ENCODE results near the gene COX6B2.
"Not testable (repeated sequence)": the region's sequence is repeated elsewhere in the genome, so short reads cannot be mapped to it uniquely, and the experiment has no call there.

The COX6B2 gene

DNA sequence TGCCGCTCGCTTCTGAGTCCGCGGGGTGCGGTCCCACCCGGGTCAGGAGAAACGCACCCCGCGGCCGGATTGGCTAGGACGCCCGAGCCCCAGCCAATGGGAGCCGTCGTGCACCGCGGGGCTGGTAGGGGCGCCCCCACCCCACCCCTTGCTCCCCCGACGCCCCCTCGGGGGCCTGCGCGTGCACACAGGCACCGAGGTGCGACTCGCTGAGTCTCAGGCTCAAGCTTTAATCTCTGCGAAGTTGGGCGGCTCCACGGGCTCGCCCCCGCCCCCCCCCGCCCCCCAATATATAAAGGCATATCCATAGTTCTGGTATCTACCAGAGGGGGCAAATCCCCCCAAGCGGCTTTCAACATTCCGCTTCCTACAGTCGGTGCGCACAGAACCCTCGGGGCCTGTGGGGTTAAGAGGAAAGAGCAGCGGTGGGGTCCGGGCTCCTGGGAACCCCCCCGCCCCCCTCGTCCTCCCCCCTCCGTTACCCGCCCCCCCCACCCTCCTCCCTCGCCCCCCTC lies at the start of gene COX6B2:
COX6B2 (minus strand) TSS at position 22 of the 515 bp plus-strand sequence. CDS start 198 bp downstream, outside the sequence.
- DNase-seq = no peak

- no peak for DNase-seq
These were observed 48.0 kb upstream of the COX6B2 start for GRCh38 chr19:55402509-55402908.

GRCh38 chr19:55401390-55401789 lies 46.9 kb upstream of the COX6B2 start:
- DNase-seq = not testable (repeated sequence)

- DNase-seq = no peak
These were observed 46.0 kb upstream of the COX6B2 start for GRCh38 chr19:55400281-55401087.

DNA sequence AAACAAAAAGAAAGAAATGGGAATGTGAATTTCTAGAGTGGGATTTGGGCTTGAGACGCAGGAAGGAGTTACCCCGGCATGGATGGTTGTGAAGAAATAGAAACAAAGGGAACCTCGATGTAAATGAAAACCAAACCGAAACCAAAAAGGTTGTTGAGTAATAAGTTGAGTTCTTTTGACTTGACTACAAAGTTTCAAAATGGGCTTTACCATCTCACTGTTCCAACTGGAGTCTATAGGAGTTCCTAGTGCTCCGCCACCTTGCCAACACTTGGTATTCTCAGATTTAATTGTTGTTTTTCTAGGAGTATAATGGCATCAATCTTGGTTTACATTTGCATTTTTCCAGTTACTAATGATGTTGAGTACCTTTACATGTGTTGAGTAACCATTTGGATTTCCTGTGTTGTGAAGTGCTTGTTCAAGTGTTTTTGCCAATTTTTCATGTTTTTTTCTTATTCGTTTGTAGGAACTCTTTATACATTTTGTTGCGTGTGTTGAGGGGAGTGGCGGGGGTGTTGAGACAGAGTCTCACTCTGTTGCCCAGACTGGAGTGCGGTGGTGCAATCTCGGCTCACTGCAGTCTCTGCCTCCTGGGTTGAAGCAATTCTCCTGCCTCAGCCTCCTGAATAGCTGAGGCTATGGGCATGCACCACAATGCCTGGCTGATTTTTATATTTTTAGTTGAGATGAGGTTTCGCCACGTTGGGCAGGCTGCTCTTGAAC lies 43.8 kb upstream of the COX6B2 start:
- DNase-seq = no peak

DNA sequence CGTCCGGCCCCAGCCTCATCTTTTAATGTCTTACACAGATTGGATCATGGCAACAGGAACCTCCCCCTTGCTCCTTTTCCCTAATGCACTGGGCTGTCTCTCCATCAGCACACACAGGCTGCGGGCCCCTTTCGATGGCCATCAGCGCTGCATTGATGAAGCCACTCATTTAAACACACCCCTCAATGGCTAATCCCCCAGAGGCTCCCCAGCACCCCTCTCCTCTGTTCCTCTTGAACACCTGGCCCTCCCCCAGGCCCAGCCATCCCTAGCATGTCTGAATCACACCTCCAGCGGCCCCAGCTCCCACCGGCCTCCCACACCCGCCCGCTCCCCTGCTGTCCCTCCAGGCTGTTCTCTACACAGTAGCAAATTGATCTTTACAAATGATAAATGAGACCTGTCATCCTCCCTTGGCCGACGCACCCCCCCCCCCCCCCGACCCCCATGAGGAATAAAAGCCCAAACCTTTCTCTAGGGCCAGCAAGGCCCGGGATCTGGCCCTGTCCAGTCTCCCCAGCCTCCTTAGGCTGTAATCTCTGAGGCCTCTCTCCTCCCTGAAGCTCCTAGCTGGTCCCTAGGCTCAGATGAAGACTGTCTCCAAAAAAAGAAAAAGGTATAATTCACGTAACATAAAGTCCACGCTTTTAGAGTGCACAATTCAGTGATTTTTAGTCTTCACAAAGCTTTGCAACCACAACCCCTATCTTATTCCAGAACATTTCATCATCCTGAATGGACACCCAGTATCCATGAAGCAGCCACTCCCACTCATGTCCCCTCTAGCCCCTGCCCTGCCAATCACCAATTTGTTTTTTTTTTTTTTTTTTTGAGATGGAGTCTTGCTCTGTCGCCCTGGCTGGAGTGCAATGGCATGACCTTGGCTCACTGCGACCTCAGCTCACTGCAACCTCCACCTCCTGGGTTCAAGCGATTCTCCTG lies 38.6 kb upstream of the COX6B2 start:
- no peak for DNase-seq

- no peak for DNase-seq
These were observed 37.4 kb upstream of the COX6B2 start for GRCh38 chr19:55391702-55392615.

GRCh38 chr19:55391191-55391670 lies 36.7 kb upstream of the COX6B2 start:
- DNase-seq = no peak

- DNase-seq = peak; percentile 19
These were observed 36.0 kb upstream of the COX6B2 start for GRCh38 chr19:55390461-55390880.

DNA sequence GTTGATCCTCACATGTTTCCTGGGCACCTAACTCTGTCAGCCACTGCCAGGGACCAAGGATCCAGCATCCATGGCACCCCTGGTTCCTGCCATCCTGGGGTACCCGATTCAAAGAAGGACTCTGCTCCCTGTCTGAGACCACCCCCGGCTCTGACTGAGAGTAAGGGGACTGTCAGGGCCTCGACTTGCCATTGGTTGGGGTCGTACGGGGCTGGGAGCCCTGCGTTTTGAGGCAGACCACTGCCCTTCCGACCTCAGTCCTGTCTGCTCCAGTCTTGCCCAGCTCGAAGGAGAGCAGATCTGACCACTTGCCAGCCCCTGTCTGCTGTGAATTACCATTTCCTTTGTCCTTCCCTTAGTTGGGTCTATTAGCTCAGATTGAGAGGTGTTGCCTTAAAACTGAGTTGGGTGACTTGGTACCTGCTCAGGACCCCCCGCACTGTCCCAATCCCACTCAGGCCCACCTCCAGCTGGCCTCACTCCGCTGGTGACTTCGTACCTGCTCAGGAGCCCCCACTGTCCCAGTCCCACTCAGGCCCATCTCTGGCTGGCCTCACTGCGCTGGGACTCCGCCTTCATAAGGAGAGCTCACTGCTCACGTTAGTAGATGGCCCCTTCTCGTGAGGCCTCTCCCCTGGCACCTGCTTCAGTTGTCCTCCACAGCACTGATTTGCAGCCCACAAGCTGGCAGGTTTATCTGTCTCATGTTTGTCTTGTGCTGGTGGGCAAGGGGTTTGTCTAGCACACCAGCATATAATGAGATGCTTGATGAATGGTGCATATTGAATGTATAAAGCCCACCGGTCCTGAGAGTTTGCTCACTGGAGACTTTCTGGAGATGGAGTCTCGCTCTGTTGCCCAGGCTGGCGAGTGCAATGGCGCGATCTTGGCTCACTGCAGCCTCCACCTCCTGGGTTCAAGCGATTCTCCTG lies 35.1 kb upstream of the COX6B2 start:
- DNase-seq = no peak

DNA sequence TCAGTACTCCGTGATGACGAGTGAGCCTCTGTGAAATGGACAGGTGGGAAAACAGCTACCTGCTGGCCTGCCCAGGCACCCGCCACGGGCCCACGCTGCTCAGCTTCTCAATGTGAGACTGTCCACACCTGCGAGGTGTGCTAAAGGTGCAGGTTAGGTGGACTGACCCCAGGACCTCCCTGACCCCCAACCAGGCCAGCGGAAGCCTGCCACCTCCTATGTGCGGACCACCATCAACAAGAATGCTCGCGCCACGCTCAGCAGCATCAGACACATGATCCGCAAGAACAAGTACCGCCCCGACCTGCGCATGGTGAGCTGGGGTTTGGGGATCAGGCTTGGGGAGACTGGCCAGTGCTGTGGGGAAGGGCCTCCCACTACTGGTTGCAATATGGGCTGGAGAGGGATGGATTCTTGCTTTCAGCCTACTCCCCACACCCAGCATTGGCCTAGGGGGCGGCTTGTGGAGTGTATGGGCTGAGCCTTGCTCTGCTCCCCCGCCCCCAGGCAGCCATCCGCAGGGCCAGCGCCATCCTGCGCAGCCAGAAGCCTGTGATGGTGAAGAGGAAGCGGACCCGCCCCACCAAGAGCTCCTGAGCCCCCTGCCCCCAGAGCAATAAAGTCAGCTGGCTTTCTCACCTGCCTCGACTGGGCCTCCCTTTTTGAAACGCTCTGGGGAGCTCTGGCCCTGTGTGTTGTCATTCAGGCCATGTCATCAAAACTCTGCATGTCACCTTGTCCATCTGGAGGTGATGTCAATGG lies 33.4 kb upstream of the COX6B2 start:
- DNase-seq = no peak

GRCh38 chr19:55386493-55386971 lies 32.0 kb upstream of the COX6B2 start:
- peak; percentile 31 for DNase-seq

DNA sequence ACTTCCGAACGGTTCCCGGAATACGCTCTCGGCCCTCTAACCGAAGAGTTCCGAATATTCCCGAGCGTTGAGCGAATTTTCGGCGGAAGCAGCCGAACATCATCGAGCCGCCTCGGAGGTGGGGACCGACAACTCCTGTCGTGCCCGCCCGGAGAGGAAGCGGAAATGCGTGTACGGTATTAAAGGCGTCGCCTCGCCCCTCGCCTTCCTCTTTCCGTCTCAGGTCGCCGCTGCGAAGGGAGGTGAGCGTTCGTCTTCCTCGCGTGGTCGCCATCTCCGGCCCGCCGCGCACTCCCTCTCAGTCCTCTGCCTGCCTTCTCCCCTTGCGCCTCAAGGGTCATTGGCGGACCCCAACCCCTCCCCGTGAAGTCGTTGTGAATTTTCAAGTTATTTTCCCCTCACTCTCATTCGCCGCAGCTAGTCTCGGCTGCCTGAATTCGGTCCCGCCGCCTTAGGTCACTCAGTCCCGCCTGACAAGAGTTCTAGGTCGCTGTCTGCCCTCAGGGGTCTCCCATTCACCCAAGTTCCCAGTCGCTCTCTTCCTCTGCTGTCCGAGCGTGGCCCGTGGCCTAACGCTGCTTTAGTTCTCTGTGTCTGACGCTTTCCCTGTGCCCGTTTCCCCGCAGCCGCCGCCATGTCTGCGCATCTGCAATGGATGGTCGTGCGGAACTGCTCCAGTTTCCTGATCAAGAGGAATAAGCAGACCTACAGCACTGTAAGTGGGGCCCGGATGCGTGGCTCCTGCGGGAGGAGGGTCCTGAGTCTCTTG lies 31.4 kb upstream of the COX6B2 start, which contains the start of gene RPL28:
RPL28 (plus strand) TSS at position 209 of the 769 bp plus-strand sequence; CDS start at position 635, 426 bp downstream.
- DNase-seq = peak; percentile 97

DNA sequence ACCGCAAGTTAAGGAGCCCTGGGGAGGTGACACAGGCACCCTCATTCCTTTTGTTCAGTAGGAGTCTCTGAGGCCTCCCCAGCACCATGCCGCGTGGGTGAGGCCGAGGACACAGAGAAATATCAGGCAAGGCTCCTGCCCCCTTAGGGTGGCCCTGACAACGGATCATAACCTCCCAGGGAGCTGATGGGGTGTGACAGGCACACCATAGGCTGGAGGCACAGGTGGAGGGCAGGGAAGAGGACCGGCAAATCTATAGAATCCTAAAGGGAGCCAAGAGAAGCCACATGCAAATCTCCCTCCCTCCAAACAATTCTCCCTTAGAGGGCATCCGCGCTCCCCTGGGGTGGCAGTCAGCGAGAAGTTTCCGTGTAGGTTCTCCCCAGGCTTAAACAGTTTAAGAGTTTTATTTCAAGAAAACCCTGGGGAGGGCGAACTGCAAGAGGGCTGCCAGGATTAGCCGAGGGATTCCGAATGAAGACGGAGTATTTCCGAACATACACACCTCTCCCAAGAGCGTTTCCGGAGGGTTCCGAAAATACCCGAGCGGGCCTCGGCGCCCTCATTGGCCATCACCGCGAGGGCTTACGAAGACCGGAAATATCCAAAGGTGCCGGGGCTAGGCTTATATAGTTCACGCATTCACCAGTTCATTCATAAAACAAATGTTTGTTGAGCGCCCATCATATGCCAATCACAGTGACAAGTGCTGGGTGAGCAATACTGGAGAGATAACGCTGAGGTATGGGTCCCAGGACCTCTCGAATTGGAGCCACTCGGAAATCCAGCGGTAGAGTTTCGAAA lies 30.6 kb upstream of the COX6B2 start:
- DNase-seq = peak; percentile 98

DNA sequence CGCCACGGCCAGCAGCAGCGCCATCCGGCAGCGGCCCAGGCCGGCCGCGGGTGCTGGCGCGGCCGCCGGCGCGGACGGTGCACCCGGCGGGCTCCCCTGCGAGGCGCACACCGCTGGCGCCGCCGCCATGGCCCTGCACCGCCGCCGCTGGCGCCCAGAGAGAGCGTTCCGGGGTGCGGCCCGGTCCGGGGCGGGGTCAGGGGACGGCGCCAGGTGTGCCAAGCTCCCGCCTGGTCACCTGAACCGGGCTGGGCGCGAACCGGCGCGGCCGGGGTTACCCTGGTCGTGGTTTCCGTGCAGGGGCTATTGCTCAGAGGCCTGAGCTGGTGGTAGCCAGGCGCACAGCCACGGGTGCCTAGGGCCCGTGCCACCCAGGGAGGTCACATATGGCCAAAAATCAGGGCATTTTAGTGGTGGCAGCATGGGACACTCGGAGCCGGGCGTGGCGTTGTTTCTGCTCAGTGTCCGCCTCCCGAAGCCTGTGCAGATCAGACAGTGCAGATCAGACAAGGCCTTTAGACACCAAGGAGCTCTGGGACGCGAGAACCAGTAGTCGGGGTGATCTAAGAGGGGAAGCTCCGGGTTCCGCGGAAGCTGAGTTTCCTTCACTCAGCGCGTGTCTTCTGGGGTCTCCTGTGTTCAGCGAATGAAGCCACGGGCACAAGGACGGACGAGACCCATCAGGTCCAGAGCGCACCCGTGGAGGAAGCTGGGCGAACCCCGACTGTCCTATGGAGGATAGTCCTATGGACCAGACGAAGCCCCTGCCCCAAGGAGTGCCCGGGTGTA lies 29.8 kb upstream of the COX6B2 start, which contains the start of gene TMEM238:
TMEM238 (minus strand) TSS at position 162 of the 789 bp plus-strand sequence; CDS start at position 129, 33 bp downstream.
- DNase-seq = peak; percentile 50
